AG10803 (cell line): ENCODE measurements around the gene IL16.
A peak's percentile ranks its signal among the peaks of the same experiment; 100 is the strongest.

Source experiments
- DNase-seq: peaks from one replicate; pipeline ENCODE4 v3.0.0; 2010; ENCODE audit warnings: low read depth
- H3K4me3 ChIP-seq: 2 replicates; pipeline ENCODE4 v1.5.1; 2011; ENCODE audit warnings: mild to moderate bottlenecking, low read length, control low read depth
- CTCF ChIP-seq: conservative IDR thresholded peaks from 2 replicates; pipeline ENCODE4 v1.5.1; 2011; ENCODE audit warnings: mild to moderate bottlenecking, low read length, control low read depth, inconsistent platforms

Gene IL16

GRCh38 chr15:81293728-81294515 lies 97.2 kb downstream of the IL16 start:
- no peak for TF ChIP-seq CTCF
- no peak overlapping the region for H3K4me3 ChIP-seq
- DNase-seq, result no peak

- H3K4me3 ChIP-seq, result no peak overlapping the region
- DNase-seq, result no peak
- no peak for TF ChIP-seq CTCF
Observed at GRCh38 chr15:81294516-81294880, 97.8 kb downstream of the IL16 start.

GRCh38 chr15:81295486-81296121 lies 98.9 kb downstream of the IL16 start:
- H3K4me3 ChIP-seq, result no peak overlapping the region
- TF ChIP-seq CTCF, result no peak
- DNase-seq, result peak; percentile 23

GRCh38 chr15:81296186-81296585 lies 99.5 kb downstream of the IL16 start:
- no peak overlapping the region for H3K4me3 ChIP-seq

DNA sequence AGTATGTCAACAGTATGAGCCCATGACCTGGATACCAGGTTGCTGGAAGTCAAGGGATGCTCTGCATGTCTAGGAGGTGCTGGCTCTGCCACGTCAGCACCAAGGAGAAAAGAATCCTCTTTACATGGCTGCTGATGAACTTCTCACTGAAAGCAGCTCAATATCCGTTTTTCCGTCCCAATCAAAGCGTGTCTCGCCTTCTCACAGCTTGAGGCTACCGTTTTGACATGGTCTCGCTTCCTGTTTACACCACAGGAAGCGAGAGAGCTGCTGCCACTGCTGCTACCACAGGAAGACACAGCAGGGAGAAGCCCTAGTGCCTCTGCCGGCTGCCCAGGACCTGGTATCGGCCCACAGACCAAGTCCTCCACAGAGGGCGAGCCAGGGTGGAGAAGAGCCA lies 100.0 kb downstream of the IL16 start:
- DNase-seq, result no peak
- TF ChIP-seq CTCF, result no peak
- H3K4me3 ChIP-seq, result no peak overlapping the region

More at GRCh38 chr15:81296186-81296585, 99.5 kb downstream of the IL16 start:
- TF ChIP-seq CTCF, result no peak
- DNase-seq, result no peak

- H3K4me3 ChIP-seq, result no peak overlapping the region
- peak; percentile 71 for DNase-seq
- TF ChIP-seq CTCF, result no peak
Observed at GRCh38 chr15:81297147-81297572, 100.5 kb downstream of the IL16 start.
